Mammary microvascular endothelial cell (primary cell): ENCODE results near the gene FAM9A. TPM values are rescaled to one million over a fixed set of nuclear protein-coding genes. Genes with fewer than 3 reads are reported as not detected.

Experiments used
- total RNA-seq: library from RNA; depleted of rRNA; stranded (reverse); fragments of >200 nt; gene quantifications from 2 replicates; pipeline ENCODE4 v1.2.3, GENCODE V29; 2015

Gene FAM9A
- not detected in 2 replicates for total RNA-seq

GRCh38 chrX:8801041-8801599, at the start of gene FAM9A:
FAM9A (minus strand) TSS chrX:8801383; CDS start chrX:8800171, 1,212 bp downstream.

Other genes starting within 250 kb of the FAM9A start
- gene ANOS1, start 69.2 kb downstream of the FAM9A start, total RNA-seq = 0.53 and 0.98 TPM in 2 replicates
- gene FAM9B, start 232.7 kb upstream of the FAM9A start, total RNA-seq = not detected in 2 replicates